Stomach (tissue), 9 donors: Measurements from ENCODE around the gene SUDS3. TPM values are rescaled to one million over a fixed set of nuclear protein-coding genes. Genes with fewer than 3 reads are reported as not detected.

Experiments
- DNase-seq, 2 donors: peaks; one replicate each; pipeline versions ENCODE4 v3.0.0 to v3.0.0-alpha.2; 2013 to 2019
- H3K27ac ChIP-seq, 5 donors: fragments of 200-600 bp in 4 of 5; sonication (generic) in 4 of 5; one replicate each; pipeline ENCODE4 v1.5.1; 2013 to 2019; ENCODE audit warnings: mild to moderate bottlenecking in 1 of 5, moderate library complexity in 1 of 5
- H3K27me3 ChIP-seq, 3 donors: fragments of 200-600 bp; sonication (generic); one replicate each; pipeline ENCODE4 v1.5.1; 2017 to 2019; ENCODE audit warnings: mixed run types in 1 of 3
- H3K36me3 ChIP-seq, 4 donors: fragments of 200-600 bp; sonication (generic); 1 replicate in 3 of 4; 2 replicates in 1 of 4; pipeline ENCODE4 v1.5.1; 2016 to 2019
- H3K4me1 ChIP-seq, 4 donors: fragments of 200-600 bp; sonication (generic); one replicate each; pipeline ENCODE4 v1.5.1; 2016 to 2019
- H3K4me3 ChIP-seq, 4 donors: fragments of 200-600 bp; sonication (generic) in 3 of 4; one replicate each; pipeline ENCODE4 v1.5.1; 2016 to 2019; ENCODE audit warnings: mild to moderate bottlenecking in 1 of 4
- H3K9me3 ChIP-seq, 4 donors: fragments of 200-600 bp; sonication (generic); one replicate each; pipeline ENCODE4 v1.5.1; 2016 to 2019
- CTCF ChIP-seq, 7 experiments: fragments of 450-650 bp in 4 of 7; fragments of 200-600 bp in 3 of 7; sonication (generic) in 3 of 7; IDR thresholded peaks; one replicate each; pipeline ENCODE4 v1.5.1; 2016 to 2019; ENCODE audit warnings: antibody characterized with exemption in 7 of 7, control low read depth in 2 of 7, mild to moderate bottlenecking in 1 of 7
- EP300 ChIP-seq: sonication (generic); formaldehyde crosslinking; IDR thresholded peaks from one replicate; pipeline ENCODE4 v1.6.1; 2017; ENCODE audit warnings: antibody characterized with exemption
- POLR2A ChIP-seq, 4 donors: fragments of 450-650 bp; IDR thresholded peaks; one replicate each; pipeline ENCODE4 v1.6.1; 2016; ENCODE audit warnings: antibody characterized with exemption in 4 of 4, control low read depth in 2 of 4, mild to moderate bottlenecking in 1 of 4, moderate library complexity in 1 of 4
- POLR2AphosphoS5 ChIP-seq, 3 donors: sonication (generic); formaldehyde crosslinking; IDR thresholded peaks; one replicate each; pipeline ENCODE4 v1.6.1; 2016; ENCODE audit warnings: antibody characterized with exemption in 3 of 3
- WGBS, 5 donors: extraction: QIAGEN DNeasy Blood & Tissue Kit in 3 of 5; methylation state at CpG; one replicate each; pipeline versions ENCODE4 v1.1.5 to v1.1.7; 2013 to 2018; 5-methylcytosine and 5-hydroxymethylcytosine counted together
- intact Hi-C: fragments of 100-400 bp; cut with DNase I; formaldehyde crosslinking; loops from one replicate; pipeline ENCODE4 v1.15.1; 2023; ENCODE audit warnings: low total_unique reads
- polyA plus RNA-seq, 3 donors: library from polyadenylated mRNA; stranded (reverse); fragments of 200-250 nt; gene quantifications; one replicate each; pipeline ENCODE4 v1.2.3, GENCODE V29; 2013
- total RNA-seq, 5 donors: library from RNA; depleted of rRNA; stranded (reverse); fragments of >200 nt; gene quantifications; one replicate each; pipeline versions ENCODE4 v1.1.0 to v1.2.3, GENCODE V29; 2014 to 2016
- donor health status: healthy with polysubstance abuse.
- donor health status: Bipolar disorder and iron deficiency.
- donor health status: healthy.

SUDS3 gene
- total and polyA plus RNA-seq, 8 donors: 10.8 to 122 (median 44.4) TPM

DNA sequence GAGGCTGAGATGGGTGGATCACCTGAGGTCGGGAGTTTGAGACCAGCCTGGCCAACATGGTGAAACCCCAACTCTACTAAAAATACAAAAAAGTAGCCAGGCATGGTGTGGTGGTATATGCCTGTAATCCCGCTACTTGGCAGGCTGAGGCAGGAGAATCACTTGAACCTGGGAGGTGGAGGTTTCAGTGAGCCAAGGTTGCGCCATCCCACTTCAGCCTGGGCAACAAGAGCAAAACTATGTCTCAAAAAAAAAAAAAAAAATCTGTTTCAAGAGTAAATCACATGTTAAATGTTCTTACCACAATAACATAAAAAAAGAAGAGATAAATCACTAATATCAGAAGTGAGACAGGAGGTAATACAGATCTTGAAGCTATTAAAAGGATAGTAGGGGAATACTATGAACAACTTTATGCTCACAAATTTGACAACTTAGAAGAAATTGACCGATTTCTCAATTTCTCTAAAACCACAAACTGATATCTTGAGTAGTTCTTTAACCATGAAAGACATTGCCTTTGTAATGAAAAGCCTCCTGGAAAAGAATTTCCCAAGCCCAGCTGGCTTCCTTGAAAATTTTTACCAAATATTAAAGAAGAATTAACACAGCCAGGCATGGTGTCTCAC lies 41.3 kb upstream of the SUDS3 start:
- WGBS, 5 donors: 87 to 96% (median 94%) methylated on average over 4 of the region's 4 CpGs
- H3K36me3 ChIP-seq: no peaks in the 10 kb centered on the region
- intact Hi-C loops: no loop called here
- no peaks in the 10 kb centered on the region for H3K9me3 ChIP-seq
- H3K4me3 ChIP-seq: no peak overlapping the region
- no peak for DNase-seq
- TF ChIP-seq CTCF (IDR thresholded peaks at IDR 0.05) (no peak), EP300 (no peak), POLR2A (IDR thresholded peaks at IDR 0.05) (no peak), POLR2AphosphoS5 (IDR thresholded peaks at IDR 0.05) (no peak)
- H3K27ac ChIP-seq: no peak overlapping the region
- H3K4me1 ChIP-seq: peaks cover 7 to 64% (median 22%) of the 10 kb centered on the region in 4 donors
- H3K27me3 ChIP-seq: no peaks in the 10 kb centered on the region

GRCh38 chr12:118336123-118336522 lies 40.2 kb upstream of the SUDS3 start:
- intact Hi-C loops: no loop called here
- H3K4me1 ChIP-seq: peaks cover 2 to 53% (median 18%) of the 10 kb centered on the region in 4 donors
- H3K27ac ChIP-seq: no peak overlapping the region
- no peaks in the 10 kb centered on the region for H3K27me3 ChIP-seq
- 26 to 52% (median 42%) methylated on average over 2 of the region's 2 CpGs for WGBS, 5 donors
- TF ChIP-seq POLR2A (IDR thresholded peaks at IDR 0.05) (no peak), EP300 (no peak), POLR2AphosphoS5 (IDR thresholded peaks at IDR 0.05) (no peak), CTCF (IDR thresholded peaks at IDR 0.05) (no peak)
- no peak for DNase-seq
- no peaks in the 10 kb centered on the region for H3K36me3 ChIP-seq
- H3K9me3 ChIP-seq: no peaks in the 10 kb centered on the region
- H3K4me3 ChIP-seq: no peak overlapping the region

DNA sequence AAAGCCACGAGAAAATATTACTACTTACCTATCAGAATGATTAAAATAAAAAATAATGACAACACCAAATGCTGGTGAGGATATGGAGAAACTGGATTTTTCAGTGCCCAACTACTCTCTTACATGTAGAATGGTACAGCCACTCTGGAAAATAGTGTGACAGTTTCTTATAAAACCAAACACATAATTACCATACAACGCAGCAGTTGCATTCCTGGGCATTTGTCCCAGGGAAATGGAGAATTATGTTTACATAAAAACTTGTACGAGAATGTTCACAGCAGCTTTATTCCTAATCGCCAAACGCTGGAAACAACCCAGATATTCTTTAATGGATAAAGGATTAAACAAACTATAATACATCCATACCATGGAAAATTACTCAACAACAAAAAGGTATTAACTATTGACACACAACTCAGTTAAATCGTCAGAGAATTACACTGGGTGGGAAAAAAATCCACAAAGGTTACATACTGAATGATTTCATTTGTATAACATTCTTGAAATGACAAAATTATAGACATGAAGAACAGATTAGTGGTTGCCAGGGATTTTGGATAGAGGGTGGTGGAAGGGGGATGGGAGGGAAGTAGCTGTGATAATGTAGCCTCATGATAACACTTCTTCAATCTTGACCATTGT lies 39.0 kb upstream of the SUDS3 start:
- 19 to 40% (median 20%) methylated on average over 6 of the region's 6 CpGs for WGBS, 5 donors

DNA sequence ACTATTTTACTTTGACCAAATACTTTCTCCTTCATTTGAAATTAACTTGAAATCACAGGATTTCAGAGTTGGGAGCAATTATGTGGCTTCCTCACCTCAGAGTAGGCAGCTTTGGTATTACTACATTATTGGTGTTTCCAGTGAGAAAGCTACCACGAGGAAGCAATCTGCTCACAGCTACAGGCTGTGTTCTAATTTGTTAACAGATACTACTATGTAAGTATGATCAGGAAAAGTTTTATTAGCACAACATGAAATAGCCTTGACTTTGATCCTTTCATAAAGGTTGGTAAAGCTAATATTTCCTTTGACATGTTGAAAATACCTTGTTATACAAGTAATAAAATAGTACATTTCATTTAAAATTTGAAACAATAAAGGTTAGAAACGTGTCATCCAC lies 34.3 kb upstream of the SUDS3 start:
- 25 to 47% (median 43%) methylated on average over 2 of the region's 2 CpGs for WGBS, 5 donors

More for the DNA sequence above, 39.0 kb upstream of the SUDS3 start:
- Histone ChIP-seq H3K9me3 (no peaks in the 10 kb centered on the region), H3K4me3 (no peak overlapping the region), H3K36me3 (no peaks in the 10 kb centered on the region), H3K4me1 (peaks cover 0 to 59% (median 18%) of the 10 kb centered on the region in 4 donors), H3K27me3 (no peaks in the 10 kb centered on the region), H3K27ac (peak overlapping the region in 3 of 5 donors; percentile 30 to 43 (median 42))
- intact Hi-C loops: no loop called here
- peak in 1 of 2 donors; percentile 55 for DNase-seq
- no peak for TF ChIP-seq CTCF (IDR thresholded peaks at IDR 0.05)
- TF ChIP-seq POLR2AphosphoS5 (IDR thresholded peaks at IDR 0.05): peak in 1 of 3 donors; percentile 4

More for the DNA sequence above, 34.3 kb upstream of the SUDS3 start:
- intact Hi-C loops: no loop called here
- Histone ChIP-seq H3K36me3 (no peaks in the 10 kb centered on the region), H3K9me3 (no peaks in the 10 kb centered on the region), H3K27ac (no peak overlapping the region), H3K4me3 (no peak overlapping the region), H3K4me1 (peaks cover under 1 to 49% (median 15%) of the 10 kb centered on the region in 4 donors), H3K27me3 (no peaks in the 10 kb centered on the region)
- TF ChIP-seq EP300: no peak
- TF ChIP-seq POLR2AphosphoS5 (IDR thresholded peaks at IDR 0.05): no peak
- TF ChIP-seq CTCF (IDR thresholded peaks at IDR 0.05): no peak
- no peak for TF ChIP-seq POLR2A (IDR thresholded peaks at IDR 0.05)
- no peak for DNase-seq
